Activated T-helper 9 cell treated with anti-CD3 and anti-CD28 coated beads, Interleukin-2, amount 50 U/mL, for 16 hours (primary cell): ENCODE data around the gene BDP1.
"Not testable (repeated sequence)": the region's sequence is repeated elsewhere in the genome, so short reads cannot be mapped to it uniquely, and the experiment has no call there.

Experiments used
- DNase-seq: peaks from one replicate; pipeline ENCODE4 v3.0.0-alpha.2; 2020; ENCODE audit warnings: low read depth

Gene BDP1

GRCh38 chr5:71455427-71456361, at the start of gene BDP1:
Gene BDP1, plus strand, starts transcription at chr5:71455651. Its CDS starts 227 bp downstream, at chr5:71455878.
- DNase-seq: peak; percentile 95

- not testable (repeated sequence) for DNase-seq
Measured at GRCh38 chr5:71410088-71410487, 45.4 kb upstream of the BDP1 start.

- not testable (repeated sequence) for DNase-seq
Measured at GRCh38 chr5:71415626-71416025, 39.8 kb upstream of the BDP1 start.

GRCh38 chr5:71418026-71418425, 37.4 kb upstream of the BDP1 start:
- DNase-seq: not testable (repeated sequence)

GRCh38 chr5:71421278-71421677, 34.2 kb upstream of the BDP1 start:
- not testable (repeated sequence) for DNase-seq

- DNase-seq: not testable (repeated sequence)
Measured at GRCh38 chr5:71423896-71424295, 31.6 kb upstream of the BDP1 start.

- not testable (repeated sequence) for DNase-seq
Measured at GRCh38 chr5:71426686-71427474, 28.6 kb upstream of the BDP1 start.

- not testable (repeated sequence) for DNase-seq
Measured at GRCh38 chr5:71432410-71432809, 23.0 kb upstream of the BDP1 start.

GRCh38 chr5:71434825-71435224, 20.6 kb upstream of the BDP1 start:
- DNase-seq: not testable (repeated sequence)

GRCh38 chr5:71441564-71441963, 13.9 kb upstream of the BDP1 start:
- DNase-seq: not testable (repeated sequence)

GRCh38 chr5:71443891-71444290, 11.6 kb upstream of the BDP1 start:
- not testable (repeated sequence) for DNase-seq

GRCh38 chr5:71445015-71445414, 10.4 kb upstream of the BDP1 start:
- DNase-seq: not testable (repeated sequence)

GRCh38 chr5:71445523-71446152, 9.8 kb upstream of the BDP1 start:
- DNase-seq: not testable (repeated sequence)

- DNase-seq: not testable (repeated sequence)
Measured at GRCh38 chr5:71446540-71447216, 8.8 kb upstream of the BDP1 start.

- peak; percentile 19 for DNase-seq
Measured at GRCh38 chr5:71447218-71447808, 8.1 kb upstream of the BDP1 start.

GRCh38 chr5:71452876-71453275, 2.6 kb upstream of the BDP1 start:
- no peak for DNase-seq

- no peak for DNase-seq
Measured at GRCh38 chr5:71454913-71455312, 538 bp upstream of the BDP1 start.

GRCh38 chr5:71456362-71456743, 902 bp downstream of the BDP1 start:
- DNase-seq: no peak

- no peak for DNase-seq
Measured at GRCh38 chr5:71457106-71457505, 1.7 kb downstream of the BDP1 start.

- no peak for DNase-seq
Measured at GRCh38 chr5:71460693-71461092, 5.2 kb downstream of the BDP1 start.

- DNase-seq: no peak
Measured at GRCh38 chr5:71461360-71461759, 5.9 kb downstream of the BDP1 start.
